HG02642 (cell line): ENCODE data around the gene FAM222A.

Source experiments
- ATAC-seq: cut with Tn5 transposase; IDR thresholded peaks from one replicate; pipeline ENCODE4 v1.9.1; 2021; ENCODE audit warnings: mild to moderate bottlenecking; ENCODE audit not compliant: unreplicated experiment, poor library complexity

Gene FAM222A

GRCh38 chr12:109756457-109756856, 42.8 kb downstream of the FAM222A start:
- no peak for ATAC-seq

GRCh38 chr12:109757671-109758265, 44.1 kb downstream of the FAM222A start:
- no peak for ATAC-seq

GRCh38 chr12:109758426-109759420, 45.1 kb downstream of the FAM222A start:
- ATAC-seq, result no peak

GRCh38 chr12:109759595-109759994, 46.0 kb downstream of the FAM222A start:
- ATAC-seq, result no peak

GRCh38 chr12:109760031-109760929, 46.7 kb downstream of the FAM222A start:
- no peak for ATAC-seq

GRCh38 chr12:109760930-109761921, 47.6 kb downstream of the FAM222A start:
- no peak for ATAC-seq

GRCh38 chr12:109762071-109762672, 48.5 kb downstream of the FAM222A start:
- no peak for ATAC-seq

GRCh38 chr12:109762673-109763191, 49.1 kb downstream of the FAM222A start:
- no peak for ATAC-seq

- no peak for ATAC-seq
These were observed 49.7 kb downstream of the FAM222A start for GRCh38 chr12:109763201-109763841.

- no peak for ATAC-seq
These were observed 50.5 kb downstream of the FAM222A start for GRCh38 chr12:109764123-109764522.

GRCh38 chr12:109764776-109765445, 51.3 kb downstream of the FAM222A start:
- no peak for ATAC-seq

- no peak for ATAC-seq
These were observed 51.8 kb downstream of the FAM222A start for GRCh38 chr12:109765446-109765810.

- ATAC-seq, result no peak
These were observed 52.7 kb downstream of the FAM222A start for GRCh38 chr12:109766251-109766778.

GRCh38 chr12:109767456-109767855, 53.8 kb downstream of the FAM222A start:
- no peak for ATAC-seq

- no peak for ATAC-seq
These were observed 54.6 kb downstream of the FAM222A start for GRCh38 chr12:109767991-109768900.

- no peak for ATAC-seq
These were observed 55.5 kb downstream of the FAM222A start for GRCh38 chr12:109768901-109769670.
